HS-27A (cell line): ENCODE results near the gene SLC6A18.
"Not testable (repeated sequence)": the region's sequence is repeated elsewhere in the genome, so short reads cannot be mapped to it uniquely, and the experiment has no call there.

Experiments
- DNase-seq: peaks from one replicate; pipeline ENCODE4 v3.0.0-alpha.2; 2012; ENCODE audit warnings: low read depth, missing footprints

Gene SLC6A18

DNA sequence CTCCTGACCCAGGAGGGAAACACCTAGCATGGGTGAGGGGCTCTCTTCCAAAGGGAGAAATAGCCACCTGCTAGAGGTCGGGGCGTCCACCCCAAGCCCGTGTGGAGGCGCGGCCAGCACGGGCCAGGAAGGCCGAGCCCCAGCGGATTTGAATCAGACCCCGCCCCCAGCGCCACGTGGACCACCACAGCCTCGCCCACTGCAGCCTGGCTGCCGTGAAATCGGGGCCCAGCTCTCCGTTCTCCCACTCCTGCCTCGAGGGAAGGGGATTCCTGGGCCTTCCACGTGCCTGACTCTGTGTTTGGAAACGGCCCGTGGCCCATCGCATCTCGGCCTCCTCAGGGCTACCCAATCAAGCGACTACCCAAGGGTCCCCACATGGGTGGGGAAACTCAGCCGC, 31.6 kb downstream of the SLC6A18 start:
- DNase-seq: no peak

DNA sequence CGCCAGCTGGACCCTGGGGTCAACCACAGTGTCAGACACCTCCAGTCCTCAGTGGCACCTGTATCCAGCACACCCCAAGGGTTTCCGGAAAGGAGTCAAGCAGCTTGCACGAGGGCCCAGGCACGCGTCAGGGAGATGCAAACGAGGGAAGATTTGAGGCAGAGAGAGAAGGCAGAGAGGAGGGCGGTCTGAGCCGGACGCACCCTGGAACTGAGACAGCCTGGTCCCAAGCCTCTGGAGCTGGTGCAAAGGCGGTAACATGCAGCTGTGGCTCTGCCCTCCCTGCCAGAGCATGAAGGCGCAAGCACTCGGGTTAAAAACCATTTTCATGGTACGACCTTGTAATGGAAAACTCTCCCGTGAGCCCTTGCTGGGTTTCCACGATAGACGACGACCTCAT, 32.2 kb downstream of the SLC6A18 start:
- no peak for DNase-seq

DNA sequence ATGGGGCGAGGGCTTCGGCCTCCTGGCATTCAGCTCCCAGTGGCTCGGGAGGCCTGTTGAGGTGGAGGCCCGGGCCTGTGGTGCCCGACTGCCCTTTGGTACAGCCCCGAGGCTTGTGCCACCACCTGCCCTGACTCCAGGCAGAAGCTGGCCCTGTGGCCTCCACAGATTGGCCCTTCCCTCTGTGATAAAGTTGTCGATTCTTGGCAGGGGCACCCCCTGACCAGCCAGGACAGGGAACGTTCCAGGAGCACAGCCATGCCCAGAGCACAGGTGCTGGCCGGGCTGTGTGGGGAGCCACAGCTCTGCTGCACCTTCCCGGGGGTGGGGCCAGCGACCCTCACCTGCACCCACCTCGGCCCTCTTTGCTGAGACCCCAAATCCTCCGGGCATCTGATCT, 32.7 kb downstream of the SLC6A18 start:
- DNase-seq: no peak

DNA sequence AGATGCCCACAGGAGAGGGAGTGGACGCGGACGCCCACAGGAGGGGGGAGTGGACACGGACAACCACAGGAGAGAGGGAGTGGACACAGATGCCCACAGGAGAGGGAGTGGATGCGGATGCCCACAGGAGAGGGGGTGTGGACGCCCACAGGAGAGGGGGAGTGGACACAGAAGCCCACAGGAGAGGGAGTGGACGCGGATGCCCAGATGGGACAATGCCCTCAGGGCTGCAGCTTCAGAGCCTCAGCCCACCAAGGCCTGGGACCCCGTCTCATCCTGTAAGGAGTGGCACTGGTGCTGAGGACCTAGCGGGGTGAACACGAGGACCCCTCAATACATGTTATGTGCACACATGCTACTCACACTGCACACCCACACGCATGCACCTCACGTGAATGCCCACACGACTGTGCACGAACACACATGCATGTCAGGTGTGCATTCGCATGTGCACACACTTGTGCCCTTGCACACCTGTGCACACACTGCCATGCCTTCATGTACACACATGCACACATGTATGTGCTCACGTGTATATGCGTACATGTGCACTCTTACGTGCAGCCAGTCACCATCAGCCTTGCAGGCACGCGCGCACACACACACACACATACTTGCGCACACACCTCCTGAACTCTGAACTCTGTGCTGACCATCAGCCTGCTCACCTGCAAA, 34.8 kb downstream of the SLC6A18 start:
- DNase-seq: no peak

DNA sequence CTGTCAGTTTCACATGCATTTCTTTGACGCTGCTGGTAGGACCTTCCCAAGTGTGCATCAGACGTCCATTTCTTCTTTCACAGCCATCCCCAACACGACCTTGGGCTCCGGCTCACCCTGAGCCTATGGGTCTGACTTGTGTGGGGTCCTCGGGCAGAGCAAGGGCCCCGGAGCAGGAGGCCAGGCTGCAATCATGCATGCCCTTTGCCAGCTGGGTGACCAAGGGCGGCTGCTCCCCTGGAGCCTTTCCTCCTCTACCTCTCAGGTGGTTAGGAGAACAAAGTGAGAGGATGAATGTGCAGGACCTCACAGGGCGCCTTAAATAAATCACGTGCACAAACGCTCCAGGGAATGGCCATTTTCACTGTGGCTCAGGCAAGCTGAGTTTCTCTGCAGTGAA, 36.5 kb downstream of the SLC6A18 start:
- no peak for DNase-seq

DNA sequence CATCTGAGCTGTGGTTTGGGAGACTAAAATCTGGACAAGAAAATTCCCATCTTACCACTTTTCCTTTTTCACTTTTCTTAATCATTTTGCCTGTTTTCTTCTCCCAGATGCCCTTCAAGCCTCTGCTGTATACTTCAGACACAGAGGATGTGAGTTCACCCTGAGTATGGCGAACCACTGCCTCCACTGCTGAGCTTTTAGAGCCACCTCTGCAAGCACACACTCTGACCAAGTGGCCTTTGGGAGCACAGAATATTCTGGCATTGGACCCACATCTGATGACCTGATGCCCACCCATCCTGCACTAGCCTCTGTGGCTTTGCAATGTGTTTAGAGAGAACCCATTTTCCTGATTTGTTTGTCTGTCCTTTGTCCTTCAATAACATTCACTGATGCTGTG, 37.2 kb downstream of the SLC6A18 start:
- DNase-seq: peak; percentile 8

DNA sequence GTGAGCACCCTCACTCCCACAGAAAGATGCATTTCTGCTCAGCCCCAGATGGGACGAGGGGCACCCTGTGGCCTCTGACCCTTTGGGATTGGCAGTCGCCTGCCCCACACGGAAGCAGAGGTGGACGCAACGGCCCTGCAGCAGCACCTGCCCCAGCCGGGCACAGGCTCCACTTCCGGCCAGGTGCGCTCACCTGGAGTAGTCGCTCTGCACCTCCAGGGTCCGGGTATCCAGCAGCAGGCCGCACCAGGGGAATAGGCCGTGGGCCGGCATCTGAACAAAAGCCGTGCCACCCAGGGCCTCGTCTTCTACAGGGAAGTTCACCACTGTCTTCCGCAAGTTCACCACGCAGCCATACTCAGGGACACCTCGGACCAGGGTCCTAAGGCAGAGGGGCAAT, 39.0 kb downstream of the SLC6A18 start:
- no peak for DNase-seq

DNA sequence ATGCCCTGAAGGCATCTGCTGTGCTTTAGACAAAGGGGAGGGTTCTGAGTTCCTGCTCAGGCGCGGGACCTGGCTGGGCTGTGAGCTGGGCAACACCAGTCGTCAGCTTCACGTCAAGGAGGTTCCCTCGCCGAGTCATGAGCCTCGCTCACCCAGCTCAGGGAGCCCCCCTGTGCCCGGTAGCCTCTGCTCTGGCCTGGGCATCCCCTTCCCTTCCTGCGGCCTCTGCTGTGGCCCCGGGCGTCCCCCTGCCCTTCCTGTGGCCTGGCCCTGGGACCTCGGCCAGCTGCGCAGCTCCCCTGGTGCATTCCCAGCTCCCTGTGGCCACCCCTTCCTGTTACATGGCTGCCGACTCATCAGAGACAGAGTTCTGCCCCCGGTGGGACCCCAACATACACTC, 39.8 kb downstream of the SLC6A18 start:
- DNase-seq: no peak

DNA sequence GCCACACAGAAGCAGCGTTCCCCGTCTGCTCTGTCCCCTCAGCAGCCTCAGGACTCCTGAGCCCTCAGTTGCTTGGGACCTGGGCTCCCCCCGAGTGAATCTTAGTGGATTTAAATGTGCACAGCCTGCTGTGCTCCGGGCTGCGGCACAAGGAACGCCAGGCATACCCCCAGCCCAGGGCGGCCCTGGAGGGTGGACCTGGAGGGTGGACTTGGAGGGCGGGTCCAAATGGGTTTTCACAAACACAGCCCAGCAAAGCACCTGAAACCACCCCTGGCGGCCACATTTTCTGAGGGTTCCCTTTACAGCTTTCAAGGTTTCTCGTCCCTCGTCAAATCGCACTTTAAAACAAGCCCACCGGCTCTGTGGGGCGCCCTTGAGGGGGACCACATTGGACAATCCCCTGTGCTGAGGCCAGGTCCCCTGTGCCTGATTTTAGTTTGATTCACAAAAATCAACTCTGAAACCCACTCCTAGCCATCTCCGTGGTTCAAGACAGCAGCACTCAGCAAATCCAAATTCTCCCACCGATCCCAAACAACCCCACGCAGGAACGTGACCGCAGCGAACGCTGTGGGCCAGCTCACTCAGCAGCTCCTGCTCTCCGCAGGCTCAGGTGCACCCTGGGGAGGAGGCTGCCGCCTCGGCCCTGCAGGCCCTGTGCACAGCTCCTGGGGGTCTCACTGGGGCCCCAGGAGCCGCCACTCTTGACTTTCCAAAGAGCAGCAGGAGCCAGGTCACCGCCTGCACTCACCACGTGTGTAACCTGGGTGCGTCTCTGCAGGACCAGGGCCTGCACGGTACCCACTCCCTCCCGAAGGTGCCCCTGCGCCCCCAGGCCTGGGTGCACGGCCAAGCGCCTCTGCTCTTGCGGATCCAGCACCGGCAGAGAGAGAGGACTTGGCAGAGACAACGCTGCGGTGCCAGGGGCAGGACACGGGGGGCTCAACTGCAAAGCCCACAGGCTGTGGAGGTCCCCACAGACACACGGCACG, 40.6 kb downstream of the SLC6A18 start:
- DNase-seq: no peak

DNA sequence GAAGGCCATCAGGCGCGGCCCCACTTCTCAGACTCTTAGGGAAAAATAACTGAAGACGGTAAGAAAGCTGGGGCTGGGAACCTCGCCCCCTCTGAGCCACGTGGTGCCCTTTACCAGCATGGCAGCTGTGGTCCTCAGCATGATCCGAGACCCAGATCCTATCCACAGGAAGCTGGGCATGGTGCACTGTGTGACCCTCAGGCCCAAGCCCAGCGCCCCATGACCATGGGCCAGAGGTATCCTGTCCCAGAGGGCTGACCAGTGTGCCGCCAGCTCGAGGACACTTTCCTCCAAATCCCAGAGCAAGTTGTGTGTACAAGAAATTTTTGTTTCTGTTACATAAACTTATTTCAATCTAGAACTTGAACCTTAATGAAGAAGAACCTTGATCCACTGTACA, 41.6 kb downstream of the SLC6A18 start:
- no peak for DNase-seq

DNA sequence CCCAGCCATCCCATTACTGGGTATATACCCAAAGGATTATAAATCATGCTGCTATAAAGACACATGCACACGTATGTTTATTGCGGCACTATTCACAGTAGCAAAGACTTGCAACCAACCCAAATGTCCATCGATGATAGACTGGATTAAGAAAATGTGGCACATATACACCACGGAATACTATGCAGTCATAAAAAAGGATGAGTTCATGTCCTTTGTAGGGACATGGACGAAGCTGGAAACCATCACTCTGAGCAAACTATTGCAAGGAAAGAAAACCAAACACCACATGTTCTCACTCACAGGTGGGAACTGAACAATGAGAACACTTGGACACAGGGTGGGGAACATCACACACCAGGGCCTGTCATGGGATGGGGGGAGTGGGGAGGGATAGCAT, 42.3 kb downstream of the SLC6A18 start:
- DNase-seq: not testable (repeated sequence)

DNA sequence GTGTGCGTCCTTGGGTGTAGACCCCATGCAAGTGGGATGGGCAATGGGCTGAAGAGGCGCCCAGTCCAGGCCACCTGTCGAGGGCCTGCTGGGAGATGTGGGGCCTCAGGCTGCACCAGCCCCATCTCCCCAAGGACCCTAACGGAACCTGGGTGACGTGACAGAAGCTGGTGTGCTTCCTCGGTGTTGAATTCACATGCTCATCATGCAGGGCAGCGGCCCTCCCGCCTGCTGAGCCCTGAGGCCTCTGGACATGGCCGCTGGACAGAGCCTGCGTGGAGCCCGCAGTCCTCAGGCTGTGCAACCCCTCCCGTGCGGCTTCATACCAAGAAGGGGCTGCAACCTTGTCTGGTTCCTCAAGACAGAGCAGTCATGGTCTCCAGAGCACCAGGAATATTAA, 42.9 kb downstream of the SLC6A18 start:
- DNase-seq: no peak

DNA sequence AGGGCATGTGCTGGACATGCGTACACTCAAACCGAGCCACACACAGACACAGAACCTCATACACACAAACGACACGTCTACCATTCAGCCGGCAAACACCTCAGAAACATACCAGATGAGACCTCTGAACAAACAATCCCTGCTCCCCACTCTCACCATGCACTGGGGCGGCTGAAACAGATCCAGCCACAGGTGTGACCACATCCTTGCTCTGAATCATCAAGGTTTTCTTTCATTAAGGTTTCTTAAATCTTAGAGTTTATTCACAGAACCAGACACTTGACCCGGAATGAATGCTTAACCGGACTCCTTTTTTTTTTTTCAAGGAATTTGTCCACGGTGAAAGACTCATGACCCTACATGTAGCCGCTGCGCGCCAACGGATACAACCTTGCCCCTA, 43.5 kb downstream of the SLC6A18 start:
- no peak for DNase-seq

DNA sequence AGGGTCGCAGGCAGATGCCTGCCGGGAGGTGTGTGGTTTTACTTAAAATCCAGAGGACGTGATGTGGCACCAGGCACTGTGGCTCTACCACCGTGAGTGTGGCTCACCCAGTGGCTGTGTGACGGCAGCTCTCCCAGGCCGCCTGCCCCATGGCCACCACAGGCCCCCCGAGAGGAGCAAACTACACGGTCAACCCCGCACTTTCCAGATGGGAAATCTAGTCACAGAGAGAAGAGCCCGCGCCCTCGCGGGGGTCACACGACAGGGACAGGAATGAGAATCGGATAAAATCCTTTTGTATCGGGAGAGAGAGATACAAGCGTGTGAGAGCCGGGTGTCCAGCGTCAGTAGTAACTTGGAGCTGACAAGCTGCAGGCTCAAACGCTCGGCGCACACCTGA, 45.2 kb downstream of the SLC6A18 start:
- DNase-seq: no peak

DNA sequence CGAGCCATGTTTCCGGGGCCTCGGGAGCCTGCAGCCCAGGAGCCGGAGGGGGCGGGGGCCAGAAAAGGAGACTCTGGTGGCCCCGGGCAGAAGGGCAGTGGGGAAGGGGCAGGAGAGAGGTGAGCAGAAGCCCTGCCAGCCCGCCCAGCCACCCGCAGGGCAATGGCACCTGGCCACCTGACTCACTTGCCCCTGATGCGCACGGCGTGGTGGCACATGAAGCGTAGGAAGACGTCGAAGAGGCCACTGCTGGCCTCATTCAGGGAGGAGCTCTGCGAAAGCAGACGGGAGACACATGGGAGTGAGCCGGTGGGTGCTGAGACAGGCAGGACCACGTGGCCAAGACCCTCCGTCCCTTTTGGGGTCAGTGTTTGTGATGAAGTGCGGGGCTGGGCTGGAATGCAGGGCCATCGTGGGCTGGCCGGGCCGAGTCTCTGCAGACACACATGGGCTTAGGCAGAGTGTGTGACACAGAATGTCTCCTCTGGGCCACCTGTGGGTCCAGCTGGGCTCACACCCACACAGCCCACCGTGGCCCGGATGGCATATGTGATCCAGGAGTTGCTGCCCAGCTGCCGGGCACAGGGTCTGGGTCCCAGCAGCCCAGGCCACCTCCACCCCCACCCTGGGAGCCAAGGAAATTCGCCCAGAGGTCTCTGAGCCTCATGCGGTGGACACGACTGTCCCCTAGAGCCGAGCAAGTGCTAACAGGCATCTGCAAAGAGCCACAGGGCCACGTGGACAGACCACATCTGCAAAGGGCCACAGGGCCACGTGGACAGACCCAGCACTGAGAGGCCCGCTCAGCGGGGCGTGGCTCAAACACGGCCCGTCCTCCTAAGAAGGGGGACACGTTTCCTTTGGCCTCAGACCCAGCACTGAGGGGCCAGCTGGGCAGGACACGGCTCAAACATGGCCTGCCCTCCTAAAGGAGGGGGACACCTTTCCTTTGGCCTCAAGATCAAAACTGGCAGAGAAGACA, 46.0 kb downstream of the SLC6A18 start:
- DNase-seq: no peak

DNA sequence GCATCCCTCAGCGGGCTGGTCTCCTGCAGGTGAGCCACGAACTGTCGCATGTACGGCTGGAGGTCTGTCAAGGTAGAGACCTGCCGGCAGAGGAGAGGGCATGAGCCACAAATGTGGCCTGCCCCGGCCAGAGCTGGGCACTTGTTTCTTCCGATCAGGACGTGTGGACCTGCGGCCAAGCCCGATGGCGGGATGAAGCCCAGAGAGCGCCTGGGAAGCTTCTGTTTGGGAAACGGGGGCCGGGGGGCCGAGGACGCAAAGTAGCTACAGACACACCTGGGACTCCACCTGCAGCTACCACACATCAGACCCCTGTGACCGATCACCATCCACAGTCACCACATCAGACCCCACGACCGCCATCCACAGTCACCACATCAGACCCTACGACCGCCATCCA, 47.0 kb downstream of the SLC6A18 start:
- no peak for DNase-seq

DNA sequence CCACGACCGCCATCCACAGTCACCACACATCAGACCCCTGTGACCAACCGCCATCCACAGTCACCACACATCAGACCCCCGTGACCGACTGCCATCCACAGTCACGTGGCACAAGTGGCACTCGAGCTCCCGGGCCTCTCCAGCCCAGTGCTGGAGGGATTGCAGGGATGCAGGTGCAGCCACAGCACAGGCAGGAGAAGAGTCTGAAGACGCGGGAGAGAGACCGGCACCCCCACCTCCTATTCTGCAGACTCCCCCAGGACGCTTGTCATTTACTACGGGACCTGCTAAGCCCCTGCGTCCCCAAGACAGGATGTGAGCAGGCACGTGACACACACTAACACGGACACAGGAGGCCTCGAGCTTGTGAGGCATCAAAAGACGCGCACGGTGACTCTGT, 48.6 kb downstream of the SLC6A18 start:
- DNase-seq: no peak

DNA sequence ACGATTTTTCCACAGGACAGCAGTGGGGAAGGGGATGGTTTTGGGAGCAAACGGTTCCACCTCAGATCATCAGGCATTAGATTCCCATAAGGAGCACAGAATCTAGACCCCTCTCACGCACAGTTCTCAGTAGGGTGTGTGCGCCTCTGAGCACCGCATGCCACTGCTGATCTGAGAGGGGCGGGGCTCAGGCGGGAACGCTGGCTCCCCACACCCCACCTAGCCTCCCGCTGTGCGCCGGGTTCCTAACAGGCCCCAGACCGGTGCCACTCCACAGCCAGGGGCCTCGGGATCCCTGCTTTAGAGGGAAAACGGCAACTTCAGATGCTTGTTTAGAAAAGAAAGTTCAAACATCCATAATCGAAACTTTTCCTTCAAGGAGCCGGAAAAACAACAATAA, 49.3 kb downstream of the SLC6A18 start:
- no peak for DNase-seq

DNA sequence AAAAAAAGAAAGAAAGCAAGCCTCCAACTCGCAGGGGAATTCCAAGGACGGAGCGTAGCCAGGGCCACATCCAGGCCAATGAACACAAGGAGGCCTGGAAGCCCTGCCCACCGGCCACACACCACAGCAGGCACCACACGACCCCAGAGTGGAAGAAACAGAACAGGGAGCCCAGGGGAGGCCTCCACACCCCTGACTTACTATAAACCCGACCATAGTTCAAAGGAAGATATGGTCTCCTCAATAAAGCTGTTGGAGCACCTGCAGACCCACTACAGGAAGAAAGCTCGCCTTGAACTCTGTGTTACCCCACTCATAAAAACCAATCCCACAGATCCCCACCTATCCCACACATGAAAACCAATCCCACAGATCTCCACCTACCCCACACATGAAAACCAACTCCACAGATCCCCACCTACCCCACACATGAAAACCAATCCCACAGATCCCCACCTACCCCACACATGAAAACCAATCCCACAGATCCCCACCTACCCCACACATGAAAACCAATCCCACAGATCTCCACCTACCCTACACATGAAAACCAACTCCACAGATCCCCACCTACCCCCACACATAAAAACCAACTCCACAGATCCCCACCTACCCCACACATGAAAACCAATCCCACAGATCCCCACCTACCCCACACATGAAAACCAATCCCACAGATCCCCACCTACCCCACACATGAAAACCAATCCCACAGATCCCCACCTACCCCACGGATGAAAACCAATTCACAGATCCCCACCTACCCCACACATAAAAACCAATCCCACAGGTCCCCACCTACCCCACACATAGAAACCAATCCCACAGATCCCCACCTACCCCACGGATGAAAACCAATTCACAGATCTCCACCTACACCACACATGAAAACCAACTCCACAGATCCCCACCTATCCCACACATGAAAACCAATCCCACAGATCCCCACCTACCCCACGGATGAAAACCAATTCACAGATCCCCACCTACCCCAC, 50.5 kb downstream of the SLC6A18 start:
- not testable (repeated sequence) for DNase-seq

DNA sequence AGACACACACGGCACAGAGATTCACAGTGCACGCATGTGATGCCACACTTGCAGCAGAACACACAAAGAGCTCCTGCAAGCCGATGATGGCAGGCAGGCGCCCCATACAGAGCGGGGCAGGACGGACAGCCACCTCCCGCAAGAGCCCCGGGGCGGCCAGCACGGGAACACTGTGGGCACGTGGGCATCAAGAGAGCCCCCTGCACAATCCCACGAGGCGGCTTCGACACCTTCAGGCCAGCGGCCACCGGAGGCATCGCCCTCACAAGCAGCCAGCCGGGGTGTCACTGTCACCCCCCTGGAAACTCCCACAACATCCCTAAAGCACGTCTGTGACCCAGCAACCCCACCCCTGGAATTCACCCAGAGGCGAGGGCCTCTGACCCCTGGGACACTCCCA, 51.7 kb downstream of the SLC6A18 start:
- DNase-seq: no peak

DNA sequence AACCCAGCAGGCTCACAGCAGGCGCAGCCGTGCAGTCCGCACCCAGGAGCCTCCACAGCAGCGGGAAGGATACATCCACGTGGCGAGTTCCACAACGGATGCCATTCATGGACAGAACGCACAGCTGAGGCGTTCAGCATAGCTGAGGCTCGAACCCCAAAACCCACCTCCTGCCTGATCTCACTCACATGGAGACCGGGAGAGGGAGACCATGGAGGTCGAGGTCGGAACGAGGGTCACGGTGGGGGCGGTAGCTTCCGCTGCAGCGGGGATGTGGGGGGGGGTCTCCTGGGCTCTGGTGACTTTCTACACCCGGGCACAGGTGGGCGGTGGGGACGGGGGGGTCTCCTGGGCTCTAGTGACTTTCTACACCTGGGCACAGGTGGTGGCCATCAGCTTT, 52.1 kb downstream of the SLC6A18 start:
- no peak for DNase-seq
